ENCODE data around the gene RIPOR3. TPM values are rescaled to one million over a fixed set of nuclear protein-coding genes. Genes with fewer than 3 reads are reported as not detected.
A peak's percentile ranks its signal among the peaks of the same experiment; 100 is the strongest.

RIPOR3 gene
- total and polyA plus RNA-seq, 9 of the 15 experiments (the other 6 are each of a cell fraction or from before 2014, with no cell fraction given) = 3.3 to 62.7 (median 21.4) TPM

- TF ChIP-seq REST (IDR thresholded peaks at IDR 0.05; ENCODE audit: borderline replicate concordance) (peak; percentile 85), REST (CRISPR knock-in tag; IDR thresholded peaks at IDR 0.05; ENCODE audit: low read depth) (no peak), VEZF1 (CRISPR knock-in tag; IDR thresholded peaks at IDR 0.05) (0 out of 2 replicates have a peak, but pooled peaks have one; percentile 15), SMC3 (conservative IDR thresholded peaks at IDR 0.05; ENCODE audit: insufficient read depth, low read depth, low read length) (peak; percentile 72), SPI1 (IDR thresholded peaks at IDR 0.05; ENCODE audit: borderline replicate concordance, low read depth, low read length) (peak; percentile 58; the same call in 1 of the 2 replicates), ZFX (CRISPR knock-in tag; IDR thresholded peaks at IDR 0.05) (no peak), RAD21 (CRISPR knock-in tag; conservative IDR thresholded peaks at IDR 0.05 in 1 of 2, IDR thresholded peaks at IDR 0.05 in 1 of 2) (peak; percentile 78 to 95), MAZ (CRISPR knock-in tag; conservative IDR thresholded peaks at IDR 0.05 in 1 of 2, IDR thresholded peaks at IDR 0.05 in 1 of 2) (peak in 1 of 2 experiments; percentile 82; a peak in 2 of 4 replicates), CTCF (IDR thresholded peaks at IDR 0.05 in 2 of 3, conservative IDR thresholded peaks at IDR 0.05 in 1 of 3; ENCODE audit: insufficient read depth in 2 of 3, low read depth in 1 of 3, low read length in 3 of 3) (peak; percentile 83 to 87 (median 83)), CC2D1A (IDR thresholded peaks at IDR 0.05) (0 out of 2 replicates have a peak, but pooled peaks have one; percentile 23)
These were observed 65.2 kb downstream of the RIPOR3 start (continued) for GRCh38 chr20:50625986-50626677.

All from K562 (cell line).